MG63 (cell line): ENCODE results near the gene UNC5C. TPM values are rescaled to one million over a fixed set of nuclear protein-coding genes. Genes with fewer than 3 reads are reported as not detected.

Experiments used
- DNase-seq: peaks from one replicate; pipeline ENCODE4 v3.0.0-alpha.2; 2020
- H3K27me3 ChIP-seq: fragments of 250-450 bp; sonication (Bioruptor Pico); 2 replicates; pipeline ENCODE4 v1.5.1; 2020; ENCODE audit warnings: mild to moderate bottlenecking, moderate library complexity
- H3K36me3 ChIP-seq: fragments of 250-450 bp; sonication (Bioruptor Pico); 2 replicates; pipeline ENCODE4 v1.5.1; 2020; ENCODE audit warnings: mild to moderate bottlenecking, moderate library complexity
- H3K4me3 ChIP-seq: fragments of 250-450 bp; sonication (Bioruptor Pico); 2 replicates; pipeline ENCODE4 v1.5.1; 2020; ENCODE audit warnings: mild to moderate bottlenecking, moderate library complexity
- H3K9me3 ChIP-seq: fragments of 250-450 bp; sonication (Bioruptor Pico); 2 replicates; pipeline ENCODE4 v1.5.1; 2020; ENCODE audit warnings: mild to moderate bottlenecking, moderate library complexity
- total RNA-seq: library from RNA; depleted of rRNA; stranded (reverse); fragments of >200 nt; shearing (Covaris generic); gene quantifications from 2 replicates; pipeline ENCODE4 v1.2.3, GENCODE V29; 2014; ENCODE audit warnings: low replicate concordance

Gene UNC5C
- total RNA-seq, 1 experiment from 2014 or later, result not detected

- no peak overlapping the region for H3K4me3 ChIP-seq
- H3K9me3 ChIP-seq, result no peaks in the 10 kb centered on the region
- no peak for DNase-seq
- H3K27me3 ChIP-seq, result no peaks in the 10 kb centered on the region
- H3K36me3 ChIP-seq, result no peaks in the 10 kb centered on the region
Measured at GRCh38 chr4:95255396-95256107, 293.2 kb downstream of the UNC5C start.

DNA sequence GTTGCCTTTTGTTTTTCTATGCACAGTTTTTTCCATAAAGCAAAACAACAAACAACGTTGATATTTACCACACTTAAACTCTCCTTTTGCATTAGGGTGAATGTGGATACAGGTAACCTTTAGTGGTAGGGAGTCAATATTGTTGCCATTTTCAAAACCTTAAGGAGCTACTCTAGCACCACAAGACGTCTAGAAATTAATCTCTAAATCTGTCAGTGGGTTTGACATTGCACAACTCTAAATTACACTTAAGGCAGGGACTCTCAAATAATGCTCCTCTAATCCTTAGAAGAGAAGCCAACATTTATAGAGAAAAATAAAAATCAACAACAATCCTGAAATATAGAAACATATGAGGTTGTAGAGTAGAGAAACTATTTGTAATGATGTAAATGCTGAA lies 297.2 kb downstream of the UNC5C start:
- Histone ChIP-seq H3K9me3 (no peaks in the 10 kb centered on the region), H3K36me3 (no peaks in the 10 kb centered on the region)
- no peak for DNase-seq

DNA sequence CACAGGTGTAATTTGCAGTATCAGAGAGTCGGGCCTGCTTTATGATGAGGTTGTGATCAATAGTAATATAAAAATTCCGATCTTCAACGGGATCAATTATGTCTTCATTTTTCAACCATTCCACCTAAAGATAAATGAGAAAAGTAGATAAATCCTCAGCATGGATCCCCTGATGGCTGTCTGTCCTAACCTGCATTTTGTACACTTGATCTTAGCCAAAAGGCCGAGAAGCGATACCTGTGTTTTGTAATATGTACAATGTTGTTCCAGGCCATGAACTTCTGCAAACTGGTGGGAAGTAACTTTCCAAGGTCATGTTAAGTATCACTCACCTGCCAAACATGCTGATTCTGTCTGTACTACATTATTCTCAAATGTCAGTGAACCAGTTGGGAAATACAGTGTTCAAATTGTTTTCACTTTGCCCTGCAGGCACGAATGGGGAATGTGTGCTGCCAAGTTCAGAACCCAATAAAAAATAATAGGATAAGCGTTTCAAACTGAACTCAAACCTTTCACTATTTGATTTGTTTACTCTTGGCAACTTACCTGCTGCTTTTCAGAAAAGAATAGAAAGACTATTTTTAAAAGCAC lies 298.1 kb downstream of the UNC5C start:
- Histone ChIP-seq H3K36me3 (no peaks in the 10 kb centered on the region), H3K9me3 (no peaks in the 10 kb centered on the region), H3K27me3 (no peaks in the 10 kb centered on the region), H3K4me3 (no peak overlapping the region)
- DNase-seq, result no peak

More for the DNA sequence above, 297.2 kb downstream of the UNC5C start:
- no peaks in the 10 kb centered on the region for H3K27me3 ChIP-seq
- no peak overlapping the region for H3K4me3 ChIP-seq

DNA sequence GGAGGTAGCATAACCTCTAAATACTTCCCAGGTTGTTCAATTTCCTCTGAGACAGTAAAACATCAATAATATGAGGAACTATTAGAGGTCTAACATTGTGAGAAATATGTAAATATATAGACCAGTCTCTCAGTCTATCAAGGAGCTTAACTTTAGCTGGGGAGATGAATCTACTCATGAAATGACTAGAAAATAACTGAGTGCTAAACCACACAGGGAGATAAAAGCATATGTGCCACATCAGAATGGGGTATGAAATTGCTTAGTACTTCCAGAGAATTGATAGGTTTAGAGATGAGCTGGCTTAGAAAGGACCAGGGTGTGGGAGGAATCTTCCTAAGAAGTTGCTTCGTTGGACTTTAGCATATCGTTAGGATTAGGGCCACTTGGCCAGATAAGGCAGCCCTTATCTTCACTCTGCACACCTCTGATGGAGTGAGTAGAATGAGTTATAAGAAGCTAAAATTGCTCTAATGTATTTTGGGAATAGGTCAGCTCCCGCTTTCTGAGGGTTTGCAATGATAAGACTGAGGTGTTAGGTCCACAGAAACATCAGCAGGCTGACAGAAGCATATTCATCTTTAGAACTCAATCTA lies 299.2 kb downstream of the UNC5C start:
- no peak for DNase-seq
- H3K4me3 ChIP-seq, result no peak overlapping the region

GRCh38 chr4:95248720-95249425 lies 299.9 kb downstream of the UNC5C start:
- Histone ChIP-seq H3K4me3 (no peak overlapping the region), H3K27me3 (no peaks in the 10 kb centered on the region), H3K9me3 (no peaks in the 10 kb centered on the region), H3K36me3 (no peaks in the 10 kb centered on the region)
- DNase-seq, result no peak

More for the DNA sequence above, 299.2 kb downstream of the UNC5C start:
- no peaks in the 10 kb centered on the region for H3K36me3 ChIP-seq
- H3K27me3 ChIP-seq, result no peaks in the 10 kb centered on the region
- H3K9me3 ChIP-seq, result no peaks in the 10 kb centered on the region

DNA sequence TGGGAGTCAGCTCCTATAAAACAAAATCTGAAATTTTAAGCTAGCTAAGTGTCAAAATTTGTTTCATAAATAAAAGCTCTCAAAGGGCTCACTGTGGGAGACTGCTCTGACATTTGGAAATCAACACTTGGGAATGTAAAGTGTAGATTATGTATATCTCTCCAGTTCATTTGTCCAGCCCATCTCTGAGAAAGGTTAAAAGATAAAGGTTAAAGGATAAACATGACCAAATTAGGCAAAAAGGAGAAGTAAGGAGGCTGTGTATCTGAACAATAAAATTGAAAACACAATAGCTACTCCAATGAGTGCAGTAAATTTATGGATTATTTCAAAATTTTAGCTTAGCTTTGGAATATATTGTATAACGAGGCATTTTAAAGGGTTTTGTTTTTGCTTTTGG lies 304.9 kb downstream of the UNC5C start:
- no peaks in the 10 kb centered on the region for H3K36me3 ChIP-seq
- no peak overlapping the region for H3K4me3 ChIP-seq
- H3K27me3 ChIP-seq, result no peaks in the 10 kb centered on the region
- H3K9me3 ChIP-seq, result no peaks in the 10 kb centered on the region
- no peak for DNase-seq

DNA sequence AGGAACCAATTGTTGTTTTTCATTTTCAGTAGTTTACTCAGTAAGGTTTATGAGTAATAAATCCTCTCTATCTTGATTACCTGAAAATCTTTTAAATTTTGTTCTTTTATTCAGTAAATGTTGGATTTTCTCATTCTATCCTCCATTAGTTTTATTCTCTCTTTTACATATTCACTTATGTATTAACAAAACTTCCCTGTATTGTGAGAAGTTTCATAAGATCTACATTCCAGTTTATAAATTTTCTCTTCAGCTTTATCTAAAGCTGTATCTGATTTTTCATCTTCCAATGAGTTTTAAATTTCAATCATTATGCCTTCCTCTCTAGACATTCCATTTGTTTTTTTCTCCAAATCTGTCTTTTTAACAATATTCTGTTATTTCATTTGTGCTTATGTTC lies 310.2 kb downstream of the UNC5C start:
- DNase-seq, result no peak
- no peaks in the 10 kb centered on the region for H3K36me3 ChIP-seq
- H3K9me3 ChIP-seq, result no peaks in the 10 kb centered on the region
- H3K27me3 ChIP-seq, result no peaks in the 10 kb centered on the region
- no peak overlapping the region for H3K4me3 ChIP-seq

DNA sequence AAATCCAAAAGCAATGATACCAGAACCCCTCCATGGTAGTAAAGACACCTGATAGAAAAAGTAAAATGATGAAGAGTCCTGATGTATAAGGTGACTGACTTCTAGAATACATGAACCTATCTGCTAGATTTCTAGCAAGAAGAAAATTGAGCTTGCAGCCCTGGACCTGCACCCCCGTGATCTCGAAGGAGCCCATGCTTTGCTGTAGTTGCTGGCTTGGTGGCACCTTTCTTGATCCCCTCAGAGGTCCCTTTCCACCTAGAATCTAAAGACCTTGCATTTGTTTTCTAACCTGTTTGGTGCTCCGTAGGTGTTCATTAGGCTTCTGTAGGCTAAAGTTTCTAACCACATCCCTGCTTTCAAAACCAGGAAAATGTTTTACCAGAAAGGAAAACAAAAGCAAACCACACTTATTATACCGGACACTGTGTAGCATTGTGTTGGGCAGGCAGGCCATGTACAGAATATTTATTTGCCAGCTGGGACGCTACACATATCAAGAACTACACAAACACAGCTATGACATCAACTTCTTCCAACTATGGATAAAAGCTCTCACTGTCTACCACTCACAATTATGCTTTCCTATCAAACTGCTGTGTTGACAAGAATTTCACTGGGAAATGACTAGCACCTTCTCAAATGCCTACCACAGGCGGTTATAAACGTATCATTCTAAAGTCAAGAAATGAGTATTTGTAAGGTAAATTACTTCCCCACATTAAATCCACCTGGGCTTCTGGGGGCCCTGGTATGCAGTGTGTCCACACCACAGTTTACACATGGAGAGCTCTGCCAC lies 316.2 kb downstream of the UNC5C start:
- no peak for DNase-seq
- H3K4me3 ChIP-seq, result no peak overlapping the region
- no peaks in the 10 kb centered on the region for H3K36me3 ChIP-seq
- no peaks in the 10 kb centered on the region for H3K9me3 ChIP-seq
- no peaks in the 10 kb centered on the region for H3K27me3 ChIP-seq

GRCh38 chr4:95231681-95232080 lies 317.1 kb downstream of the UNC5C start:
- Histone ChIP-seq H3K4me3 (no peak overlapping the region), H3K9me3 (no peaks in the 10 kb centered on the region), H3K27me3 (no peaks in the 10 kb centered on the region), H3K36me3 (no peaks in the 10 kb centered on the region)
- DNase-seq, result no peak

- Histone ChIP-seq H3K4me3 (no peak overlapping the region), H3K27me3 (no peaks in the 10 kb centered on the region), H3K9me3 (no peaks in the 10 kb centered on the region), H3K36me3 (no peaks in the 10 kb centered on the region)
- no peak for DNase-seq
Measured at GRCh38 chr4:95225849-95226248, 322.9 kb downstream of the UNC5C start.

- Histone ChIP-seq H3K4me3 (no peak overlapping the region), H3K27me3 (no peaks in the 10 kb centered on the region), H3K36me3 (no peaks in the 10 kb centered on the region), H3K9me3 (no peaks in the 10 kb centered on the region)
- no peak for DNase-seq
Measured at GRCh38 chr4:95224402-95224801, 324.4 kb downstream of the UNC5C start.

GRCh38 chr4:95220205-95221175 lies 328.3 kb downstream of the UNC5C start:
- Histone ChIP-seq H3K36me3 (no peaks in the 10 kb centered on the region), H3K9me3 (no peaks in the 10 kb centered on the region), H3K27me3 (no peaks in the 10 kb centered on the region), H3K4me3 (no peak overlapping the region)
- DNase-seq, result no peak

DNA sequence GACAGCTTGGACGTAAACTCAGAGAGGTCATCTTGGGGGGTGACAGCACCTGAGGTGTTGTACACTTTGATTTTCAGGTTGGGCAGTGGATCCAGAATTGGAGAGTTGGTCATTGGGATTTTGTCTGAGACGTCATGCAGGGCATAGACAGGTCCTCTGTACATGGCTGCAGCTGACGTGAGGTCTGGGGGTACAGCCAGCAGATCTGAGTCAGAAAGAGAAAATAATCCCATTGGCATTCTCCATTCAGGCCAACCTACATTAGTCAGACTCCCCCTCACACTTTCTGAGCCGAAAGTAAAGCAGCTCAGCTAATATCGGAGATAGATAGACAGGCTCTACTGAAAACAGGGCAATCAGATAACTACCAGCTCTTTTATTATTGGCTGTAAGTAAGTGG lies 329.7 kb downstream of the UNC5C start:
- H3K9me3 ChIP-seq, result no peaks in the 10 kb centered on the region
- H3K27me3 ChIP-seq, result no peaks in the 10 kb centered on the region
- DNase-seq, result peak; percentile 73
- H3K4me3 ChIP-seq, result no peak overlapping the region
- no peaks in the 10 kb centered on the region for H3K36me3 ChIP-seq

GRCh38 chr4:95217197-95217596 lies 331.6 kb downstream of the UNC5C start:
- Histone ChIP-seq H3K4me3 (no peak overlapping the region), H3K27me3 (no peaks in the 10 kb centered on the region), H3K36me3 (no peaks in the 10 kb centered on the region), H3K9me3 (no peaks in the 10 kb centered on the region)
- DNase-seq, result no peak

- no peak for DNase-seq
- Histone ChIP-seq H3K4me3 (no peak overlapping the region), H3K36me3 (no peaks in the 10 kb centered on the region), H3K27me3 (no peaks in the 10 kb centered on the region), H3K9me3 (no peaks in the 10 kb centered on the region)
Measured at GRCh38 chr4:95216636-95217035, 332.1 kb downstream of the UNC5C start.
